Lower lobe of right lung (tissue), 2 donors: ENCODE measurements around the gene TFG. TPM values are rescaled to one million over a fixed set of nuclear protein-coding genes. Genes with fewer than 3 reads are reported as not detected.

Source experiments
- ATAC-seq, 2 donors: fragments of 200-7000 bp; cut with Tn5 transposase; one replicate each; pipeline ENCODE4 v1.9.1; 2020 to 2022; ENCODE audit warnings: mild to moderate bottlenecking in 2 of 2, moderate library complexity in 2 of 2
- DNase-seq: peaks from one replicate; pipeline ENCODE4 v3.0.0-alpha.2; 2020
- H3K27ac ChIP-seq: fragments of 200-600 bp; one replicate; pipeline ENCODE4 v1.8.0; 2022
- H3K27me3 ChIP-seq: fragments of 200-600 bp; one replicate; pipeline ENCODE4 v1.8.0; 2022; ENCODE audit warnings: low read depth
- H3K36me3 ChIP-seq: fragments of 200-600 bp; one replicate; pipeline ENCODE4 v1.8.0; 2022; ENCODE audit warnings: mild to moderate bottlenecking
- H3K4me1 ChIP-seq: fragments of 200-600 bp; one replicate; pipeline ENCODE4 v1.8.0; 2022
- H3K4me3 ChIP-seq: fragments of 200-600 bp; one replicate; pipeline ENCODE4 v1.8.0; 2022; ENCODE audit warnings: mild to moderate bottlenecking
- H3K9me3 ChIP-seq: fragments of 200-600 bp; one replicate; pipeline ENCODE4 v1.8.0; 2022
- intact Hi-C: fragments of 100-400 bp; cut with DNase I; formaldehyde crosslinking; loops from one replicate; pipeline ENCODE4 v1.11.0; 2022
- total RNA-seq: library from RNA; stranded (reverse); fragmentation: NEBNext Ultra II Directional; extraction: Animal tissue kit (Norgen Biotek cat#: 25700); gene quantifications from one replicate; pipeline ENCODE4 v1.2.1, GENCODE V29; 2021
- TF ChIP-seq, protein P1 (sequence below): fragments of 200-600 bp; IDR thresholded peaks from one replicate; pipeline ENCODE4 v1.8.0; 2022; ENCODE audit warnings: antibody characterized with exemption, mild to moderate bottlenecking
- donor health status: DM: no; HTN: yes; CAD: no; lungs with severe emphysema.

TFG gene
- total RNA-seq, 1 donor from 2014 or later = 57.5 TPM

DNA sequence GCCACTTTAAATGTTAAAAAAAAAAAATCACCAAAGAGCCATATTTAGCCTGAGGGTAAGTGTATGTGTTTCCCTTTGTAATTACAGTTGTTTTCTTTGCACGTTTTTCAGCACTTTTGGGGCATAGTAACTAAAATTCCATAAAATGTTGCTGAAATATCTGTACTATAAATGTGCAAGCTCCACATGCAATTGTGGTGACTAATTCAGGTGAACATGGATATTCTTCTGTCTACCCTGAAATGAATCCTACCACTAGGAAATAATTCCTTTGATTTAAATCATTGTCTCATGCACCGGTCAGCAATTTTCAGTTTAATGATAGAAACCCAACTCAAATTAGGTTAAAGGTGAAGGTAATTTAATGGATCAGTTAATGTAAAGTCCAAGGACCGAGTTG is 13.1 kb upstream of the TFG start:
- ATAC-seq = no peak
- intact Hi-C loops = no loop called here
- H3K27ac ChIP-seq = no peak overlapping the region

DNA sequence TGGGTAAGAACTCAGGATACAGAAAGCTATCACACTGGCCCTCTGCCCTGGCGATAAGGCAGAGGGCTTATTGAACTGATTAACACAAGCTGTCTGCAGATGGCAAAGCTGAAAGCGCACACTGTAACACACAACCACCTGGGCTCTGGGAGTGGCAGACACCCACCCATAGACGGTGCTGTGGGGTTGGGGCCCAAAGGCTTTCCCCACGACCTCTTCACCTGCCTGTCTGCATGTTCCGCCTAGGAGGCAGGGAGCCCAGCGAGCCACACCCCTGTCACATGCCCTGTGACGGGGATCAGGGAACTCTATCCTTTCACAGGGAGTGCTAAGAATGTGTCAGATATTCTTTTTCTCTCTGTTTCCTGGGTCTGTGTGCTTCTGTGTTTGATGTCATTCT is 12.1 kb upstream of the TFG start:
- TF ChIP-seq, protein P1, sequence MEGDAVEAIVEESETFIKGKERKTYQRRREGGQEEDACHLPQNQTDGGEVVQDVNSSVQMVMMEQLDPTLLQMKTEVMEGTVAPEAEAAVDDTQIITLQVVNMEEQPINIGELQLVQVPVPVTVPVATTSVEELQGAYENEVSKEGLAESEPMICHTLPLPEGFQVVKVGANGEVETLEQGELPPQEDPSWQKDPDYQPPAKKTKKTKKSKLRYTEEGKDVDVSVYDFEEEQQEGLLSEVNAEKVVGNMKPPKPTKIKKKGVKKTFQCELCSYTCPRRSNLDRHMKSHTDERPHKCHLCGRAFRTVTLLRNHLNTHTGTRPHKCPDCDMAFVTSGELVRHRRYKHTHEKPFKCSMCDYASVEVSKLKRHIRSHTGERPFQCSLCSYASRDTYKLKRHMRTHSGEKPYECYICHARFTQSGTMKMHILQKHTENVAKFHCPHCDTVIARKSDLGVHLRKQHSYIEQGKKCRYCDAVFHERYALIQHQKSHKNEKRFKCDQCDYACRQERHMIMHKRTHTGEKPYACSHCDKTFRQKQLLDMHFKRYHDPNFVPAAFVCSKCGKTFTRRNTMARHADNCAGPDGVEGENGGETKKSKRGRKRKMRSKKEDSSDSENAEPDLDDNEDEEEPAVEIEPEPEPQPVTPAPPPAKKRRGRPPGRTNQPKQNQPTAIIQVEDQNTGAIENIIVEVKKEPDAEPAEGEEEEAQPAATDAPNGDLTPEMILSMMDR = no peak

More for the DNA sequence above, 13.1 kb upstream of the TFG start:
- Histone ChIP-seq H3K36me3 (no peaks in the 10 kb centered on the region), H3K4me1 (no peaks in the 10 kb centered on the region), H3K9me3 (no peaks in the 10 kb centered on the region), H3K27me3 (no peaks in the 10 kb centered on the region), H3K4me3 (no peak overlapping the region)
- TF ChIP-seq, protein P1 = no peak
- no peak for DNase-seq

DNA sequence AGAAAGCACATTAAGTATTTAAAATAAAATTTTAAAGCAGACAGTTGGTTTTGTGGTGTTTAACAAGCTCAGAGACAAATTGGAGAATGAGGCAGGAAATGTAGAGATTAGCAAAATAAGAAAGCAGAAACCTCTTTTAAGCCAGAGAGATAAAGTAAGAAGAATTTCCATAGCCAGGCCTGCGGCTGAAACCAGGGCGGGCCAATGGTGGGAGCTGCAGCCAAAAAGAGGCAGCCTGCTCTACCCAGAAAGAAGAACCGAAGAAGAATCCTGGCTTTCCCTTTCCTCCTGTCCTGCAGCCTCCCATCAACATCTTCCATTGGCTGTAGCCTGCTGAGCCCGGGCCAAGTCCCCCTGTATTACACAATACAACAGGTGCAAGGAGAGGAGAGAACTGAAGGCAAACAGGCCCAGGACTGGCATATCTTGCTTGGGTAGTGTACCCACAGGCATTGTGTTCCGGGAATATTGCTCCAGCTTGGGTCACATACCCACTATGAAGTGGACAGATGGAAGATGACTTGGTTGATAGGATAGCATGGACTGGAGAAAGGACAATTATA is 11.5 kb upstream of the TFG start:
- Histone ChIP-seq H3K27me3 (no peaks in the 10 kb centered on the region), H3K9me3 (no peaks in the 10 kb centered on the region), H3K36me3 (no peaks in the 10 kb centered on the region), H3K4me1 (no peaks in the 10 kb centered on the region), H3K4me3 (no peak overlapping the region), H3K27ac (no peak overlapping the region)
- TF ChIP-seq, protein P1 = no peak
- intact Hi-C loops = no loop called here
- DNase-seq (no peak), ATAC-seq (no peak)

More for the DNA sequence above, 12.1 kb upstream of the TFG start:
- DNase-seq (no peak), ATAC-seq (peak in 1 of 2 donors; percentile 43)
- Histone ChIP-seq H3K36me3 (no peaks in the 10 kb centered on the region), H3K4me1 (no peaks in the 10 kb centered on the region), H3K27ac (no peak overlapping the region), H3K9me3 (no peaks in the 10 kb centered on the region), H3K27me3 (no peaks in the 10 kb centered on the region), H3K4me3 (no peak overlapping the region)
- intact Hi-C loops = no loop called here

DNA sequence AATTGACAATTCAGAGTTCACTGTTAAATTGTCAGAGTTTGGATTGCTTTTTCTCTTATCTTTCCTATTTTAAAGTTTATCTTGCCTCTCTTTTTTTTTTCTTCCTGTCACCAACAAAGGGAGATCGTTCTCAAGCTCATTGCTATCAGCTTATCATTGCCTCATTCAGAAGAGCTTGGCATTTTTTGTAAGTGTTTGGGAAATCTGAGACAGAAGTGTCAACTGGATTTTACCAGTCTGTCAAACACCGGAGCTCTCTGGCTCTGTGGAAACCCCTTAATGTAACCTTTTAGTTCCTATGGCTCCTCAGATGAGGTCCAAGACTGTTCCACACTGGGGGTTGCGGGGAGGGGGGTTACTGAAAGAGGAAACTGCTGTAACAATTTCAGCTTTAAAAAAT is 10.6 kb upstream of the TFG start:
- Histone ChIP-seq H3K4me3 (no peak overlapping the region), H3K36me3 (no peaks in the 10 kb centered on the region), H3K4me1 (no peaks in the 10 kb centered on the region), H3K9me3 (no peaks in the 10 kb centered on the region), H3K27me3 (no peaks in the 10 kb centered on the region), H3K27ac (no peak overlapping the region)
- intact Hi-C loops = no loop called here
- no peak for ATAC-seq
- TF ChIP-seq, protein P1 = no peak
- DNase-seq = no peak

DNA sequence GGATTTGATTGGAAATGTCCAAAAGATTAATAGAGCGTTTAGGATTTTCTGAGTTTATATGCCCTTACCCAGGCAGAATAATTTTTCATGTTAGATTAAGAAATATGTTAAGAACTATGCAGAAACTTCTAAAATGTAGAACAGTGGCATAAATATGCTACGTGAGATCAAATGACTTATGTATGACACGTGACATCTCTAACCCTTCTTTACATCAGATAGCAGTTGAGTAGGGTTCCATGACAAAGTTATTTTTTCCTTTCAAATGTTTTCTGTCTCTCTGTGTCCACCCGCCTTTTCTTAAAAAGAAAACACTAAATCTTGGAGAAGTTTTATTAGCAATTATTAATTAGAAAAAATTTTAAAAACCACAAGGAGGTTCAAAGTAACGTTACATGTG is 8.6 kb upstream of the TFG start:
- ATAC-seq = no peak
- intact Hi-C loops = no loop called here
- Histone ChIP-seq H3K27me3 (no peaks in the 10 kb centered on the region), H3K4me3 (no peak overlapping the region), H3K36me3 (no peaks in the 10 kb centered on the region), H3K9me3 (no peaks in the 10 kb centered on the region), H3K4me1 (no peaks in the 10 kb centered on the region), H3K27ac (no peak overlapping the region)
- TF ChIP-seq, protein P1 = no peak
- no peak for DNase-seq
